ENCODE results near the gene PPP6R1. TPM values are rescaled to one million over a fixed set of nuclear protein-coding genes. Genes with fewer than 3 reads are reported as not detected.
A peak's percentile ranks its signal among the peaks of the same experiment; 100 is the strongest.

PPP6R1 gene
- total and polyA plus RNA-seq, 2 of the 13 experiments (the other 11 are each of a cell fraction or from before 2014, with no cell fraction given), result 25.8 to 54.0 TPM

DNA sequence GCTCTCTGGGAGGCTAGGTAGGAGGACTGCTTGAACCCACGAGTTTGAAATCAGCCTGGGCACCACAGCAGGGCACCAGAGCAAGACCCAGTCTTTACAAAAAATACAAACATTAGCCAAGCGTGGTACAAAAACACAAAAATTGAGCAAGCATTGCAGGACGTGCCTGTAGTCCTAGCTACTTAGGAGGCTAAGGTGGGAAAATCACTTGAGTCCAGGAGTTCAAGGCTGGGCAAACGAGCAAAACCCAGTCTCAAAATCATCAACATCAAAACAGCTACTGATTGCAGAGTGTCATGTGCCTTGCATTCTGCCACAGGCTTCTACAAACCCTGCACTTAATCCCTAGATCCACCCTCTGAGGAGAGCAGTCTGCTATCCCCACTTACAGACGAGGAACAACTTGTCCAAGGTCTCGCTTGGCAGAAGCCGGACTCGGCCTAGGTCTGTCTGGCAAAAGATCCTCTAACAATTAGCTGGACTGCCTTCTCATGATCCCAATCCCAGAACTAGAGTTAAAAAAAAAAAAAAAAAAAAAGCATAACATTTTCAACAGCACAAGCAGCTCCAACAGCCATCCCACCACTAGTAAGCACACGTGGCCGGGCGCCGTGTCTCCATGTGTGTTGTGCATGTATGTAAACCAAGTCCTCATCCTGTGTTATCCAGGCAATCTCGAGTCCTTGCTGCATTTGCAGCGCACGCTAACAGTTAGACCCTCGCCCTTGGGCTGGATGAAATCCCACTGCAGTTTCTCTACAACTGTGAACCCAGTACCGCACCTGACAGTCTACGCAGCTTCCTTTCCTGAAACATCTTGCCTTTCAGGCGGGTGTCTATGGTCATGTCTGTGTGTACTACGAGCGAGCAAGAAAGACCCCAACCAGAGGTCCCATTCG, 2.0 kb downstream of the PPP6R1 start (continued):
- TF ChIP-seq SMARCC2 (IDR thresholded peaks at IDR 0.05) (no peak), BRD4 (CRISPR knock-in tag; IDR thresholded peaks at IDR 0.05) (no peak), MAF1 (CRISPR knock-in tag; IDR thresholded peaks at IDR 0.05; ENCODE audit: borderline replicate concordance) (no peak), KMT2B (CRISPR knock-in tag; IDR thresholded peaks at IDR 0.05) (no peak; the same call in 1 of the 2 replicates), ZNF354B (CRISPR knock-in tag; IDR thresholded peaks at IDR 0.05) (no peak), SIN3B (IDR thresholded peaks at IDR 0.05; ENCODE audit: low read length) (no peak), HNF4A (CRISPR knock-in tag; IDR thresholded peaks at IDR 0.05) (peak; percentile 86), RXRB (CRISPR knock-in tag; IDR thresholded peaks at IDR 0.05; ENCODE audit: borderline replicate concordance) (peak; percentile 77), RARA (CRISPR knock-in tag; IDR thresholded peaks at IDR 0.05) (peak; percentile 80), SMAD3 (CRISPR knock-in tag; IDR thresholded peaks at IDR 0.05) (no peak), NAIF1 (CRISPR knock-in tag; IDR thresholded peaks at IDR 0.05; ENCODE audit: borderline replicate concordance) (no peak), ZBTB3 (CRISPR knock-in tag; IDR thresholded peaks at IDR 0.05; ENCODE audit: borderline replicate concordance, low read depth) (no peak), ZNF12 (CRISPR knock-in tag; IDR thresholded peaks at IDR 0.05) (no peak), CHD2 (IDR thresholded peaks at IDR 0.05; ENCODE audit: low read depth, low read length) (no peak), ZNF180 (CRISPR knock-in tag; IDR thresholded peaks at IDR 0.05; ENCODE audit: borderline replicate concordance, low read depth) (no peak), RFXANK (CRISPR knock-in tag; IDR thresholded peaks at IDR 0.05) (no peak), ZFP90 (CRISPR knock-in tag; IDR thresholded peaks at IDR 0.05; ENCODE audit: borderline replicate concordance) (no peak), SATB2 (CRISPR knock-in tag; IDR thresholded peaks at IDR 0.05) (no peak), RARG (CRISPR knock-in tag; IDR thresholded peaks at IDR 0.05; ENCODE audit: low read depth) (no peak)
- TF ChIP-seq, protein P1, sequence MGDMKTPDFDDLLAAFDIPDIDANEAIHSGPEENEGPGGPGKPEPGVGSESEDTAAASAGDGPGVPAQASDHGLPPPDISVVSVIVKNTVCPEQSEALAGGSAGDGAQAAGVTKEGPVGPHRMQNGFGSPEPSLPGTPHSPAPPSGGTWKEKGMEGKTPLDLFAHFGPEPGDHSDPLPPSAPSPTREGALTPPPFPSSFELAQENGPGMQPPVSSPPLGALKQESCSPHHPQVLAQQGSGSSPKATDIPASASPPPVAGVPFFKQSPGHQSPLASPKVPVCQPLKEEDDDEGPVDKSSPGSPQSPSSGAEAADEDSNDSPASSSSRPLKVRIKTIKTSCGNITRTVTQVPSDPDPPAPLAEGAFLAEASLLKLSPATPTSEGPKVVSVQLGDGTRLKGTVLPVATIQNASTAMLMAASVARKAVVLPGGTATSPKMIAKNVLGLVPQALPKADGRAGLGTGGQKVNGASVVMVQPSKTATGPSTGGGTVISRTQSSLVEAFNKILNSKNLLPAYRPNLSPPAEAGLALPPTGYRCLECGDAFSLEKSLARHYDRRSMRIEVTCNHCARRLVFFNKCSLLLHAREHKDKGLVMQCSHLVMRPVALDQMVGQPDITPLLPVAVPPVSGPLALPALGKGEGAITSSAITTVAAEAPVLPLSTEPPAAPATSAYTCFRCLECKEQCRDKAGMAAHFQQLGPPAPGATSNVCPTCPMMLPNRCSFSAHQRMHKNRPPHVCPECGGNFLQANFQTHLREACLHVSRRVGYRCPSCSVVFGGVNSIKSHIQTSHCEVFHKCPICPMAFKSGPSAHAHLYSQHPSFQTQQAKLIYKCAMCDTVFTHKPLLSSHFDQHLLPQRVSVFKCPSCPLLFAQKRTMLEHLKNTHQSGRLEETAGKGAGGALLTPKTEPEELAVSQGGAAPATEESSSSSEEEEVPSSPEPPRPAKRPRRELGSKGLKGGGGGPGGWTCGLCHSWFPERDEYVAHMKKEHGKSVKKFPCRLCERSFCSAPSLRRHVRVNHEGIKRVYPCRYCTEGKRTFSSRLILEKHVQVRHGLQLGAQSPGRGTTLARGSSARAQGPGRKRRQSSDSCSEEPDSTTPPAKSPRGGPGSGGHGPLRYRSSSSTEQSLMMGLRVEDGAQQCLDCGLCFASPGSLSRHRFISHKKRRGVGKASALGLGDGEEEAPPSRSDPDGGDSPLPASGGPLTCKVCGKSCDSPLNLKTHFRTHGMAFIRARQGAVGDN (CRISPR knock-in tag; IDR thresholded peaks at IDR 0.05), result no peak
- TF ChIP-seq, protein P2, sequence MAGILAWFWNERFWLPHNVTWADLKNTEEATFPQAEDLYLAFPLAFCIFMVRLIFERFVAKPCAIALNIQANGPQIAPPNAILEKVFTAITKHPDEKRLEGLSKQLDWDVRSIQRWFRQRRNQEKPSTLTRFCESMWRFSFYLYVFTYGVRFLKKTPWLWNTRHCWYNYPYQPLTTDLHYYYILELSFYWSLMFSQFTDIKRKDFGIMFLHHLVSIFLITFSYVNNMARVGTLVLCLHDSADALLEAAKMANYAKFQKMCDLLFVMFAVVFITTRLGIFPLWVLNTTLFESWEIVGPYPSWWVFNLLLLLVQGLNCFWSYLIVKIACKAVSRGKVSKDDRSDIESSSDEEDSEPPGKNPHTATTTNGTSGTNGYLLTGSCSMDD (CRISPR knock-in tag; IDR thresholded peaks at IDR 0.05), result no peak
- TF ChIP-seq, protein P3, sequence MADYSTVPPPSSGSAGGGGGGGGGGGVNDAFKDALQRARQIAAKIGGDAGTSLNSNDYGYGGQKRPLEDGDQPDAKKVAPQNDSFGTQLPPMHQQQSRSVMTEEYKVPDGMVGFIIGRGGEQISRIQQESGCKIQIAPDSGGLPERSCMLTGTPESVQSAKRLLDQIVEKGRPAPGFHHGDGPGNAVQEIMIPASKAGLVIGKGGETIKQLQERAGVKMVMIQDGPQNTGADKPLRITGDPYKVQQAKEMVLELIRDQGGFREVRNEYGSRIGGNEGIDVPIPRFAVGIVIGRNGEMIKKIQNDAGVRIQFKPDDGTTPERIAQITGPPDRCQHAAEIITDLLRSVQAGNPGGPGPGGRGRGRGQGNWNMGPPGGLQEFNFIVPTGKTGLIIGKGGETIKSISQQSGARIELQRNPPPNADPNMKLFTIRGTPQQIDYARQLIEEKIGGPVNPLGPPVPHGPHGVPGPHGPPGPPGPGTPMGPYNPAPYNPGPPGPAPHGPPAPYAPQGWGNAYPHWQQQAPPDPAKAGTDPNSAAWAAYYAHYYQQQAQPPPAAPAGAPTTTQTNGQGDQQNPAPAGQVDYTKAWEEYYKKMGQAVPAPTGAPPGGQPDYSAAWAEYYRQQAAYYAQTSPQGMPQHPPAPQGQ (CRISPR knock-in tag; IDR thresholded peaks at IDR 0.05; ENCODE audit: borderline replicate concordance), result no peak
- TF ChIP-seq, protein P4, sequence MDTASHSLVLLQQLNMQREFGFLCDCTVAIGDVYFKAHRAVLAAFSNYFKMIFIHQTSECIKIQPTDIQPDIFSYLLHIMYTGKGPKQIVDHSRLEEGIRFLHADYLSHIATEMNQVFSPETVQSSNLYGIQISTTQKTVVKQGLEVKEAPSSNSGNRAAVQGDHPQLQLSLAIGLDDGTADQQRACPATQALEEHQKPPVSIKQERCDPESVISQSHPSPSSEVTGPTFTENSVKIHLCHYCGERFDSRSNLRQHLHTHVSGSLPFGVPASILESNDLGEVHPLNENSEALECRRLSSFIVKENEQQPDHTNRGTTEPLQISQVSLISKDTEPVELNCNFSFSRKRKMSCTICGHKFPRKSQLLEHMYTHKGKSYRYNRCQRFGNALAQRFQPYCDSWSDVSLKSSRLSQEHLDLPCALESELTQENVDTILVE (CRISPR knock-in tag; IDR thresholded peaks at IDR 0.05), result no peak
